Sigmoid colon (tissue), 4 donors: ENCODE measurements around the gene KNDC1.

Experiments used
- EP300 ChIP-seq, 4 donors: sonication (generic); formaldehyde crosslinking; IDR thresholded peaks; one replicate each; pipeline ENCODE4 v1.6.1; 2017; ENCODE audit warnings: antibody characterized with exemption in 4 of 4
- TF ChIP-seq, protein P1 (sequence below), 4 experiments: fragments of 450-650 bp in 3 of 4; fragments of 200-600 bp in 1 of 4; IDR thresholded peaks; one replicate each; pipeline ENCODE4 v1.5.1; 2016 to 2019; ENCODE audit warnings: antibody characterized with exemption in 4 of 4, mild to moderate bottlenecking in 3 of 4, moderate library complexity in 2 of 4

DNA sequence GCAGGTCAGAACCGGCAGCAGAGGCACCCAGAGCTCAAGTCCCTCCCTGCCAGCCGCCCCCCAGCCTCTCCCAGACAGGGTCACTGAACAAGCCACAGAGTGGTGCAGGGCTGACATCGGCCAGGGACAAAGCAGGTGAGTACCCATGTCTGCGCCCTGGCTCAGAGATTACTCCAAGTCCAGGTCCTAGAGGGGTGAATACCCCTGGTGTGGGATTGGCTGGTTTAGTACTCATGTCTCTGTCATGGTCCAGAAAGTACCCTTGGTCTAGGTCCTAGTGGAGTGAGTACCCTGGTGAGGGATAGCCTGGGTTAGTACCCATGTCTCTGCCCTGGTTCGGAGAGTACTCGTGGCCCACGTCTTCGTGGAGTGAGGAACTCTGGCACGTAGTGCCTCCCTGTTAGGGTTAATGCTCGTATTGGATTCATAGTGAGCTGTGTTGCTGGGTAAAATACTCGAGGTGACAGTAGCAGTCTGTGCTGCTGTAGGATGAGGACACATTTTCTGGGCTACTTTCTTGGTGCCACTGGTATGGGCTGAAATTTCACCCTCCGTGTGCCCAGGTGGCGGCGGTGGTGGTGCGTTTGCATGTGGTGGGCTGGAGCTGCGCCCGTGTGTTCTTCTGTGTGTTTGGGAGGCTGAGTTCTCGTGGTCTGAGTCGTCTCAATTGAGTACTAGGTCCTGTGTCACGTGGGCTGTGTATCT lies 25.5 kb upstream of the KNDC1 start:
- TF ChIP-seq EP300 (IDR thresholded peaks at IDR 0.05), result no peak
- TF ChIP-seq, protein P1, sequence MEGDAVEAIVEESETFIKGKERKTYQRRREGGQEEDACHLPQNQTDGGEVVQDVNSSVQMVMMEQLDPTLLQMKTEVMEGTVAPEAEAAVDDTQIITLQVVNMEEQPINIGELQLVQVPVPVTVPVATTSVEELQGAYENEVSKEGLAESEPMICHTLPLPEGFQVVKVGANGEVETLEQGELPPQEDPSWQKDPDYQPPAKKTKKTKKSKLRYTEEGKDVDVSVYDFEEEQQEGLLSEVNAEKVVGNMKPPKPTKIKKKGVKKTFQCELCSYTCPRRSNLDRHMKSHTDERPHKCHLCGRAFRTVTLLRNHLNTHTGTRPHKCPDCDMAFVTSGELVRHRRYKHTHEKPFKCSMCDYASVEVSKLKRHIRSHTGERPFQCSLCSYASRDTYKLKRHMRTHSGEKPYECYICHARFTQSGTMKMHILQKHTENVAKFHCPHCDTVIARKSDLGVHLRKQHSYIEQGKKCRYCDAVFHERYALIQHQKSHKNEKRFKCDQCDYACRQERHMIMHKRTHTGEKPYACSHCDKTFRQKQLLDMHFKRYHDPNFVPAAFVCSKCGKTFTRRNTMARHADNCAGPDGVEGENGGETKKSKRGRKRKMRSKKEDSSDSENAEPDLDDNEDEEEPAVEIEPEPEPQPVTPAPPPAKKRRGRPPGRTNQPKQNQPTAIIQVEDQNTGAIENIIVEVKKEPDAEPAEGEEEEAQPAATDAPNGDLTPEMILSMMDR (IDR thresholded peaks at IDR 0.05), result no peak
